HEK293 (cell line): ENCODE results near the gene SMURF2.

ENCODE experiments used
- CTCF ChIA-PET: fragments of 350-600 bp; formaldehyde crosslinking; extraction: SDS; loops from one replicate; lab custom pipeline; 2021; ENCODE audit warnings: antibody characterized with exemption; lab: Yijun Ruan, JAX
- POLR2A ChIA-PET: fragments of 300-600 bp; formaldehyde crosslinking; extraction: SDS; loops from one replicate; lab custom pipeline; 2020; ENCODE audit warnings: antibody characterized with exemption, inconsistent platforms; lab: Yijun Ruan, JAX
- H3K27ac ChIP-seq: fragments of 200-500 bp; sonication (Bioruptor generic); 2 replicates; pipeline ENCODE4 v1.5.1; 2014; ENCODE audit warnings: low read depth, low read length, control low read depth, inconsistent platforms; ENCODE audit errors: extremely low read depth
- H3K36me3 ChIP-seq, 2 experiments: fragments of 200-500 bp in 1 of 2; sonication (Bioruptor generic) in 1 of 2; 1 replicate in 1 of 2; 2 replicates in 1 of 2; pipeline ENCODE4 v1.5.1; 2014 to 2017; ENCODE audit warnings: inconsistent platforms in 2 of 2, low read length in 2 of 2; ENCODE audit not compliant: control insufficient read depth in 2 of 2, insufficient read depth in 1 of 2
- H3K4me1 ChIP-seq: fragments of 200-500 bp; sonication (Bioruptor generic); 2 replicates; pipeline ENCODE4 v1.5.1; 2014; ENCODE audit warnings: mild to moderate bottlenecking, low read length, inconsistent platforms; ENCODE audit not compliant: control insufficient read depth, insufficient read depth
- H3K4me3 ChIP-seq: 2 replicates; pipeline ENCODE4 v1.5.1; 2011; ENCODE audit warnings: low read depth, mild to moderate bottlenecking, control low read depth, low read length, moderate library complexity
- H3K9me3 ChIP-seq: fragments of 200-500 bp; sonication (Bioruptor generic); 2 replicates; pipeline ENCODE4 v1.5.1; 2014; ENCODE audit warnings: low read depth, low read length, inconsistent platforms; ENCODE audit not compliant: control insufficient read depth, insufficient read depth
- AEBP2 ChIP-seq: fragments of 450-650 bp; formaldehyde crosslinking; IDR thresholded peaks from 2 replicates; pipeline ENCODE4 v1.5.1; 2016; ENCODE audit warnings: missing biosample characterization, missing genetic modification characterization, borderline replicate concordance
- EGR2 ChIP-seq: fragments of 450-650 bp; formaldehyde crosslinking; IDR thresholded peaks from 2 replicates; pipeline ENCODE4 v1.5.1; 2016; ENCODE audit warnings: low read depth, missing biosample characterization, missing genetic modification characterization
- HOXD13 ChIP-seq: sonication (generic); formaldehyde crosslinking; IDR thresholded peaks from 2 replicates; pipeline ENCODE4 v1.8.0; 2022; ENCODE audit warnings: missing genetic modification reagents, borderline replicate concordance
- INSM2 ChIP-seq: fragments of 450-650 bp; formaldehyde crosslinking; IDR thresholded peaks from 2 replicates; pipeline ENCODE4 v1.5.1; 2016; ENCODE audit warnings: missing biosample characterization, missing genetic modification characterization
- KLF16 ChIP-seq: fragments of 450-650 bp; formaldehyde crosslinking; IDR thresholded peaks from 2 replicates; pipeline ENCODE4 v1.5.1; 2017; ENCODE audit warnings: missing biosample characterization, missing genetic modification characterization
- SALL2 ChIP-seq: fragments of 450-650 bp; formaldehyde crosslinking; IDR thresholded peaks from 2 replicates; pipeline ENCODE4 v1.5.0; 2017; ENCODE audit warnings: missing biosample characterization, mild to moderate bottlenecking, missing genetic modification characterization, borderline replicate concordance
- ZBTB20 ChIP-seq: fragments of 450-650 bp; formaldehyde crosslinking; IDR thresholded peaks from 2 replicates; pipeline ENCODE4 v1.5.1; 2016; ENCODE audit warnings: missing biosample characterization, missing genetic modification characterization
- ZNF132 ChIP-seq: fragments of 450-650 bp; formaldehyde crosslinking; IDR thresholded peaks from 2 replicates; pipeline ENCODE4 v1.5.1; 2017; ENCODE audit warnings: missing biosample characterization, missing genetic modification characterization, borderline replicate concordance
- ZNF138 ChIP-seq: fragments of 450-650 bp; formaldehyde crosslinking; IDR thresholded peaks from 2 replicates; pipeline ENCODE4 v1.5.1; 2016; ENCODE audit warnings: missing biosample characterization, missing genetic modification characterization, borderline replicate concordance
- ZNF148 ChIP-seq: fragments of 450-650 bp; formaldehyde crosslinking; IDR thresholded peaks from 2 replicates; pipeline ENCODE4 v1.5.0; 2017; ENCODE audit warnings: missing biosample characterization, missing genetic modification characterization, borderline replicate concordance
- ZNF169 ChIP-seq: fragments of 450-650 bp; formaldehyde crosslinking; IDR thresholded peaks from 2 replicates; pipeline ENCODE4 v1.5.1; 2016; ENCODE audit warnings: missing biosample characterization, missing genetic modification characterization
- ZNF26 ChIP-seq: fragments of 450-650 bp; formaldehyde crosslinking; IDR thresholded peaks from 2 replicates; pipeline ENCODE4 v1.5.1; 2016; ENCODE audit warnings: missing biosample characterization, missing genetic modification characterization
- ZNF416 ChIP-seq: fragments of 450-650 bp; formaldehyde crosslinking; IDR thresholded peaks from 2 replicates; pipeline ENCODE4 v1.5.1; 2016; ENCODE audit warnings: missing biosample characterization, missing genetic modification characterization
- ZNF513 ChIP-seq: fragments of 450-650 bp; IDR thresholded peaks from 2 replicates; pipeline ENCODE4 v1.5.1; 2018; ENCODE audit warnings: missing biosample characterization, missing genetic modification characterization
- ZNF514 ChIP-seq: fragments of 450-650 bp; formaldehyde crosslinking; IDR thresholded peaks from 2 replicates; pipeline ENCODE4 v1.5.1; 2016; ENCODE audit warnings: missing biosample characterization, missing genetic modification characterization
- ZNF518A ChIP-seq: fragments of 450-650 bp; formaldehyde crosslinking; conservative IDR thresholded peaks from 2 replicates; pipeline ENCODE4 v1.5.1; 2016; ENCODE audit warnings: low read depth, missing biosample characterization, missing genetic modification characterization
- ZNF571 ChIP-seq: fragments of 450-650 bp; formaldehyde crosslinking; IDR thresholded peaks from 2 replicates; pipeline ENCODE4 v1.5.0; 2017; ENCODE audit warnings: missing biosample characterization, missing genetic modification characterization
- ZNF610 ChIP-seq: fragments of 450-650 bp; formaldehyde crosslinking; IDR thresholded peaks from 2 replicates; pipeline ENCODE4 v1.5.1; 2016; ENCODE audit warnings: missing biosample characterization, missing genetic modification characterization, borderline replicate concordance
- ZNF623 ChIP-seq: fragments of 450-650 bp; formaldehyde crosslinking; IDR thresholded peaks from 2 replicates; pipeline ENCODE4 v1.5.1; 2016; ENCODE audit warnings: missing biosample characterization, missing genetic modification characterization
- ZNF776 ChIP-seq: fragments of 450-650 bp; formaldehyde crosslinking; IDR thresholded peaks from 2 replicates; pipeline ENCODE4 v1.5.0; 2017; ENCODE audit warnings: missing biosample characterization, missing genetic modification characterization, borderline replicate concordance

The SMURF2 gene

GRCh38 chr17:64638552-64639203 lies 23.4 kb downstream of the SMURF2 start:
- TF ChIP-seq KLF16 (tag by site-specific recombination) (no peak), ZNF571 (tag by site-specific recombination) (no peak), ZBTB20 (tag by site-specific recombination) (no peak), ZNF26 (tag by site-specific recombination) (no peak), ZNF169 (no peak), ZNF514 (tag by site-specific recombination) (no peak), ZNF776 (tag by site-specific recombination) (no peak), ZNF132 (no peak), ZNF610 (tag by site-specific recombination) (no peak), ZNF513 (tag by site-specific recombination) (no peak), ZNF623 (tag by site-specific recombination) (no peak), ZNF138 (tag by site-specific recombination) (no peak), EGR2 (no peak), INSM2 (no peak)
- TF ChIP-seq, all 188 proteins: peak for 0
- Histone ChIP-seq H3K9me3 (no peaks in the 10 kb centered on the region), H3K27ac (no peak overlapping the region), H3K4me3 (no peak overlapping the region), H3K36me3 (peaks cover 0 to 4% of the 10 kb centered on the region in 2 experiments; a peak in 2 of 3 replicates), H3K4me1 (no peaks in the 10 kb centered on the region)
- ChIA-PET POLR2A (interaction anchor here (0.6 kb wide), 2 partner anchors 14 to 62 kb away, joined by 4 to 9 read pairs; no protein-coding TSS in a partner anchor), CTCF (interaction anchor here (0.9 kb wide), 1 partner anchor 13 kb away, joined by 3 read pairs; no protein-coding TSS in a partner anchor)

GRCh38 chr17:64635647-64636305 lies 26.3 kb downstream of the SMURF2 start:
- peaks cover 0 to 4% of the 10 kb centered on the region in 2 experiments; a peak in 2 of 3 replicates for H3K36me3 ChIP-seq
- ChIA-PET CTCF (no interaction called here), POLR2A (no interaction called here)
- no peak overlapping the region for H3K4me3 ChIP-seq
- H3K27ac ChIP-seq, result no peak overlapping the region
- no peaks in the 10 kb centered on the region for H3K9me3 ChIP-seq
- peaks cover 6% of the 10 kb centered on the region for H3K4me1 ChIP-seq
- TF ChIP-seq ZNF416 (tag by site-specific recombination) (no peak), ZNF148 (tag by site-specific recombination) (no peak), AEBP2 (tag by site-specific recombination) (no peak), ZNF518A (no peak), HOXD13 (CRISPR knock-in tag) (no peak), SALL2 (tag by site-specific recombination) (no peak)
